AG10803 (cell line): ENCODE data around the gene OTUD6A.

Experiments used
- DNase-seq: peaks from one replicate; pipeline ENCODE4 v3.0.0; 2010; ENCODE audit warnings: low read depth
- H3K4me3 ChIP-seq: 2 replicates; pipeline ENCODE4 v1.5.1; 2011; ENCODE audit warnings: mild to moderate bottlenecking, low read length, control low read depth
- TF ChIP-seq, protein P1 (sequence below): conservative IDR thresholded peaks from 2 replicates; pipeline ENCODE4 v1.5.1; 2011; ENCODE audit warnings: mild to moderate bottlenecking, low read length, control low read depth, inconsistent platforms

Gene OTUD6A

DNA sequence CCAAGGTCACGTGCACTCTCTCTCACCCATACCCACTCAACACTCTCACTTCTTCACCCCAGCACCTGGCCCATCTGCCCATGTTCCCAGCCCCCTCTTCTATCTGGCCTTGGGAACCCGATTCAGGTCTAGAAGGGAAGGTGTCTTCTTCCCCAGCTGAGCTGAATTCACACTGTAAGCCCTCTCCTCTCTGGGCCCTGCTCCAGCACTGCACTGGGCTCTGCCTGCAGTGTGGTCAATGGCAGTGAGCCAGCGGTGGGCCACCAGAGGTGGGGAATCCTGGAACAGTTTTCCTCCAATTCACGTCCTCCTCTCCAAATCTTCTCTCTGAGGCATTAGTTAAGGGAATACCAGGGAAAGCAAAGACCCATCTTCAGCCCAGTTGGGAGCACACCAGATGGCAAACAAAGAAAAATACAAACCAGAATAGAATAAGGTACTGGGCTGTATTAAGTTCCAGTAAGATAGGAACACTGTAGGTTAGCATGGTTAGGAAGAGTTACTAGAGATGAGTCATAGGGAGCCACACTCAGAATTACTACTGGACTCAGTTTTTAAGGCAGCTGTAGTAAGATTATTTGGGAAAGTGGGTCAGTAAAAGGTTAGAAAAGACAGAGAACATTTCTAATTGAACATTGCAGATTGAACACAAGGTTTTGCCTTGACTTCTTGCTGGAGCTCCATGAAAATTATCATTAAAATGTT lies 17.6 kb upstream of the OTUD6A start:
- H3K4me3 ChIP-seq: no peak overlapping the region
- no peak for DNase-seq
- TF ChIP-seq, protein P1, sequence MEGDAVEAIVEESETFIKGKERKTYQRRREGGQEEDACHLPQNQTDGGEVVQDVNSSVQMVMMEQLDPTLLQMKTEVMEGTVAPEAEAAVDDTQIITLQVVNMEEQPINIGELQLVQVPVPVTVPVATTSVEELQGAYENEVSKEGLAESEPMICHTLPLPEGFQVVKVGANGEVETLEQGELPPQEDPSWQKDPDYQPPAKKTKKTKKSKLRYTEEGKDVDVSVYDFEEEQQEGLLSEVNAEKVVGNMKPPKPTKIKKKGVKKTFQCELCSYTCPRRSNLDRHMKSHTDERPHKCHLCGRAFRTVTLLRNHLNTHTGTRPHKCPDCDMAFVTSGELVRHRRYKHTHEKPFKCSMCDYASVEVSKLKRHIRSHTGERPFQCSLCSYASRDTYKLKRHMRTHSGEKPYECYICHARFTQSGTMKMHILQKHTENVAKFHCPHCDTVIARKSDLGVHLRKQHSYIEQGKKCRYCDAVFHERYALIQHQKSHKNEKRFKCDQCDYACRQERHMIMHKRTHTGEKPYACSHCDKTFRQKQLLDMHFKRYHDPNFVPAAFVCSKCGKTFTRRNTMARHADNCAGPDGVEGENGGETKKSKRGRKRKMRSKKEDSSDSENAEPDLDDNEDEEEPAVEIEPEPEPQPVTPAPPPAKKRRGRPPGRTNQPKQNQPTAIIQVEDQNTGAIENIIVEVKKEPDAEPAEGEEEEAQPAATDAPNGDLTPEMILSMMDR: no peak

DNA sequence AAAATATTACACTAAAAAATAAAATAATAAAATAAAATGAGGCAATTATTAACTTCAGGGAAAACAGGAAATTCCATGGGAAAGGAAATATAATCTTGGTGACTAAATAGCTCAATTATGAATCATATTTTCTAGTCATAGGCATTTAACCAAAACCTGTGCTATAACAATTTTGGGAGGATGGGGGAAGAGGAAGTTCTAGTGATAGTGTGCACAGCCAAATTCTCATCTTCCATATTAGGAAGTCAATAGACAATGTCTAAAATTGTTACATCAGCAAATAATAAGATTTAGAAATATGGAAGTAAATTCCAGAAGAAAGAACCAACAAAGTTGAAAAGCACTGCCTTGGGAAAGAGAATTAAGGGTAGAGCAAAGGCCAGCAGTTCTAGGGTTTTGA lies 15.3 kb upstream of the OTUD6A start:
- DNase-seq: peak; percentile 47
- H3K4me3 ChIP-seq: no peak overlapping the region
- TF ChIP-seq, protein P1: no peak

DNA sequence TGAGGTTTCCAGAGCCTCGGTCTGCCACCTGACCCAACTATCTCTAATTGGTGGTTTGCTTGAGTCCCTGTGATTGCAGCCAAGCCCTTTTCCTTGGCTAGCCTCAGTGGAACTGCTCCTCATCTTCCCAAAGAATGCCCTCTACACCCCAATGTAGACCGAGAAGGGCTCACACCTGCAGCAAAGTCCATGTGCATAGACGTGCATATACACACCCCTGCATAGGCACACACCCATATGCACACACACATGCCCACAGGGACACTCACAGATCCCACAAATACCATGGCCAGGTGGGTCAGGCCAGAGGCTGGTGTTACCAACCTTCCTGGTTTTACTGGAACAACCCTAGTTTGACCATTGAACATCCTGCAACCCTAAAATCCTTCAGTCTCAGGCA lies 12.9 kb upstream of the OTUD6A start:
- H3K4me3 ChIP-seq: no peak overlapping the region
- no peak for DNase-seq
- TF ChIP-seq, protein P1: no peak

DNA sequence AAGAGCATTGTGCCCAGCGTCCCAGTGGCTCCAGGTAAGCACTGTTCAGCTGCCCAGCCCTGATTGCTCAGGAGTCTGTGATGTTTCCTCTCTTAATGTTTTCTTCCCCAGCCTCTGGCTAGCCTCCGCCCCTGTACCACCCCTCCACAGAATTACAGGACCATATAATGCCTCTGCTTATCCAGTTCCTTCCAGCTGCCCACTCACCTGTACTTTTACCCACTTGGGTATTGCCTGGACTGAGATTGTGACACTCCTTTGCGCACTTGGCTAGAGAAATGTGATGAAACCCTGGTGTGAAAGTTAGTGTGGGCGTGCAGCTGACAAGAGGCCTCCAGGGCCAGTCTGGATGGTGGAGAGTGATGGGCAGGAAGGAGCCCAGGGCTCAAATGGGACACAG lies 12.3 kb upstream of the OTUD6A start, which contains the start of gene AWAT2:
AWAT2 (minus strand) TSS at position 14 of the 400 bp plus-strand sequence; CDS start at position 8, 6 bp downstream.
- no peak within 1 kb of the TSS for H3K4me3 ChIP-seq
- DNase-seq: no peak
- TF ChIP-seq, protein P1: no peak

DNA sequence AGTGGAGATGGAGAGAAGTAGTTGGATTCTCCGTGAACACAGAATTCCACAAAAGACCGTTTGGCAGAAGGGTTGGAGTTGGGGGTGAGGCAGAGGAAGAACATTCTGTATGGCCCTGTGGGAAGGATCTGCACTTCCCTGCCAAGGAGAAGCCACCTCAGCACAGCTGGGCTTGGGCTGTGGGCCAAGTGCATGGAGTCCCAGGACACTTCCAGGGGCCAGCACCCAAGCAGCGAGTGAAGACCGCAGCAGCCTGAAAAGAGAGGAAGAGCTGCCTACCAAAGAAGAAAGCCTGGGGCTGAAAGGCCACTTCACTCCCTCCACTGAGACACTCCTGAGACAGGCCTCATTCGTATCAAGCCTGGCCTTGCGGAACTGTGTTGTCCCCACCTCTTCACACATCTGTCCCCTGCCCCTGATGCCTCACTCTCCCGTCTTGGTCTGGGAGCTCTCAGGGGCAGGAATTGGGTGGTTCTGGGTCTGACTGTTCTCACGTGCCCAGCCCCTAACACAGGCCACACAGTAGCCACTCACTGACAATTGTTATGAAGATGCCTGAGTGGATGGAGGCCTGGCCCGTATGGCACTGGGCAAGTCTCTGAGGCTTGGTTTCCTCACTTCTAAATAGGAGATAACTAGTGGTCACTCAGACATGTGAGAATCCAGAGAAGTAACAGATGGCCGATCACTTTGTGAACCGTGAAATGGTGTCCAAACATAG lies 9.2 kb upstream of the OTUD6A start:
- no peak overlapping the region for H3K4me3 ChIP-seq
- no peak for DNase-seq
- TF ChIP-seq, protein P1: no peak

DNA sequence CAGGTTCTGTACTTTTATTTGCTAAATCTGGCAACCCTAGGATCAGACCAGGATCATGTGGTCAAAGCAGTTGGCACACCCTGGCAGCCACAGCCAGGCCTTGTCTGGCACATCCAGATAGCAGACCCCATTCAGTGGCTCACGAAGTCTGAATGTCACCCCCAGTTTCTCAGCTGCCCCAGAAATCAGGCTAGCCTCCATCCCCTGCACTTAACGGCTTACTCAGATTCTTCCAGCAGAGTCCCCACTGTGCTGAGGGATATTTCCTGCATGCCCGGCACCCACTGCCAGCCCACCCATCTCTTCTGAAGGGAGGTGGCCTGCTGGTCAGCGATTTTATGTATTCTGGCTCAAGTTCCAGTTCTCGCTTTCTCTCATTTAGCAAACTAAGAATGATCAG lies 7.9 kb upstream of the OTUD6A start:
- DNase-seq: no peak
- H3K4me3 ChIP-seq: no peak overlapping the region
- TF ChIP-seq, protein P1: no peak

DNA sequence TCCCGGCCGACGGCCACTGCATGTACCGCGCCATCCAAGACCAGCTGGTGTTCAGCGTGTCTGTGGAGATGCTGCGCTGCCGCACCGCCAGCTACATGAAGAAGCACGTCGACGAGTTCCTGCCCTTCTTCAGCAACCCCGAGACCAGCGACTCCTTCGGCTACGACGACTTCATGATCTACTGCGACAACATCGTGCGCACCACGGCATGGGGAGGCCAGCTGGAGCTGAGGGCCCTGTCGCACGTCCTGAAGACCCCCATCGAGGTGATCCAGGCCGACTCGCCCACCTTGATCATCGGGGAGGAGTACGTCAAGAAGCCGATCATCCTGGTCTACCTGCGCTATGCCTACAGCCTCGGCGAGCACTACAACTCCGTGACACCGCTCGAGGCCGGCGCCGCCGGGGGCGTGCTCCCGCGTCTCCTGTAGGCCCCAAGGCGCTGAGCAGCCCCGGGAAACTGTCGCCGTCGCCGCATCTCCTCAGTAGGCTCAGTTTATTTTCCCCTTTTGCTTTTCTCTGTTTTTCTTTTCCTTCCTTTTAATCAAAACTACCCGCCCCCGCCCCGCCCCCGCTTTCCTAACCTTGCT lies 799 bp downstream of the OTUD6A start:
- TF ChIP-seq, protein P1: no peak
- no peak overlapping the region for H3K4me3 ChIP-seq
- DNase-seq: no peak
